Transverse colon (tissue), 4 donors: ENCODE data around the gene AP3B1. TPM values are rescaled to one million over a fixed set of nuclear protein-coding genes. Genes with fewer than 3 reads are reported as not detected.

Source experiments
- DNase-seq: peaks from one replicate; pipeline ENCODE4 v3.0.0-alpha.2; 2019
- H3K27ac ChIP-seq, 4 donors: fragments of 200-600 bp; sonication (generic); 2 replicates each; pipeline ENCODE4 v1.5.1; 2016 to 2018; ENCODE audit warnings: inconsistent platforms in 4 of 4
- H3K27me3 ChIP-seq: fragments of 200-600 bp; sonication (generic); 2 replicates; pipeline ENCODE4 v1.5.1; 2017; ENCODE audit warnings: inconsistent platforms
- H3K36me3 ChIP-seq, 4 donors: fragments of 200-600 bp; sonication (generic); 2 replicates each; pipeline ENCODE4 v1.5.1; 2017 to 2019; ENCODE audit warnings: inconsistent platforms in 4 of 4
- H3K4me1 ChIP-seq, 4 donors: fragments of 200-600 bp; sonication (generic); 2 replicates each; pipeline ENCODE4 v1.5.1; 2017 to 2020; ENCODE audit warnings: inconsistent platforms in 4 of 4
- H3K4me3 ChIP-seq, 4 donors: fragments of 200-600 bp; sonication (generic); 1 replicate in 1 of 4; 2 replicates in 3 of 4; pipeline versions ENCODE4 v1.5.1 to v1.6.1; 2017 to 2019; ENCODE audit warnings: inconsistent platforms in 4 of 4
- H3K9me3 ChIP-seq, 2 donors: fragments of 200-600 bp; sonication (generic); 2 replicates each; pipeline ENCODE4 v1.5.1; 2017 to 2019; ENCODE audit warnings: inconsistent platforms in 2 of 2
- EP300 ChIP-seq: sonication (generic); formaldehyde crosslinking; IDR thresholded peaks from one replicate; pipeline ENCODE4 v1.6.1; 2017; ENCODE audit warnings: antibody characterized with exemption, low read depth
- POLR2A ChIP-seq: fragments of 450-650 bp; IDR thresholded peaks from one replicate; pipeline ENCODE4 v1.6.1; 2016; ENCODE audit warnings: antibody characterized with exemption, mild to moderate bottlenecking, moderate library complexity
- POLR2AphosphoS5 ChIP-seq, 3 donors: sonication (generic); formaldehyde crosslinking; IDR thresholded peaks; one replicate each; pipeline ENCODE4 v1.6.1; 2016; ENCODE audit warnings: antibody characterized with exemption in 3 of 3
- WGBS, 2 donors: methylation state at CpG; one replicate each; pipeline ENCODE4 v1.1.5; 2018; ENCODE audit warnings: low coverage in 1 of 2; 5-methylcytosine and 5-hydroxymethylcytosine counted together
- in situ Hi-C, 4 donors: fragments of 200-750 bp; cut with MboI; loops; one replicate each; pipeline versions ENCODE4 v1.15.0 to v1.15.1; 2017; ENCODE audit warnings: low sequenced_read_pairs in 3 of 4, low pct_ligation_motif_present in 1 of 4, low pct_unique_long_range_greater_than_20kb in 1 of 4
- intact Hi-C: fragments of 100-400 bp; cut with DNase I; formaldehyde crosslinking; loops from one replicate; pipeline ENCODE4 v1.15.1; 2023; ENCODE audit warnings: low total_unique reads
- total RNA-seq, 4 donors: library from RNA; depleted of rRNA; stranded (reverse); fragments of >200 nt; gene quantifications; one replicate each; pipeline ENCODE4 v1.1.0, GENCODE V29; 2016
- TF ChIP-seq, protein P1 (sequence below), 5 experiments: fragments of 200-600 bp in 3 of 5; fragments of 450-650 bp in 2 of 5; sonication (generic) in 3 of 5; IDR thresholded peaks; 1 replicate in 2 of 5; 2 replicates in 3 of 5; pipeline ENCODE4 v1.5.1; 2016 to 2017; ENCODE audit warnings: antibody characterized with exemption in 5 of 5, inconsistent platforms in 3 of 5, mild to moderate bottlenecking in 2 of 5, moderate library complexity in 1 of 5

The AP3B1 gene
- total RNA-seq, 4 donors from 2014 or later, result 45.7 to 61.3 (median 53.4) TPM

DNA sequence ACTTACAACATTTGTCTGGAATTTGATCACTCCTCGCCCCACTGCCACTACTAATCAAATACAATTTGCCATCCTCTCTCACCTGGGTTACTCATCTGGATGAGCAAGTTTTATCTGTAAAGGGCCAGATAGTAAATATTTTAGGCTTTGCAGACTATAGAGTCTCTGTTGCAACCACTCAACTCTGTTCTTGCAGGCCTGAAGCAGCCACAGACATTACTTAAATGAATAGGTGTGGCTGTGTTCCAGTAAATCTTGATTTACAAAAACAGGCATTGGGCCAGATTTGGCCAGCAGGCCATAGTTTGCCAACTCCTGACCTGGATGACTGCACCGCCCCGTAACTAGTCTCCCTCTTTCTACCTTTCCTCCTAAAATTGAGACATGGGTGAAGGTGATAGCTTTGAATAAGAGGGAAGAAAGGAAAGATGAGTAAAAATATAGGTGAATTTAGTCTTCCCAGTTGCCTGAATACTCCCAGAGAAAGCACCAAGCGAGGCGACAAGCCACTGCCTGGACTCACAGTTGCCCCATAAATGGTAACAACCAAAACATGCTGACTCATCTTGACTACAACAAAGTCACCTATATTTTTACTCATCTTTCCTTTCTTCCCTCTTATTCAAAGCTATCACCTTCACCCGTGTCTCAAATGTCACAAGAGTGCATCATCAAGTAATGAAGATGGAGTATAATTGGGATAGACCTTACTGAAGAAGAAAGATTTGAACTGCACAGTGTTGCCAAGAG, 33.4 kb upstream of the AP3B1 start:
- WGBS, 2 donors, result 73 to 81% methylated on average over 6 of the region's 6 CpGs
- Histone ChIP-seq H3K36me3 (no peaks in the 10 kb centered on the region), H3K4me1 (no peaks in the 10 kb centered on the region), H3K27me3 (no peaks in the 10 kb centered on the region), H3K9me3 (no peaks in the 10 kb centered on the region), H3K27ac (no peak overlapping the region), H3K4me3 (no peak overlapping the region)
- TF ChIP-seq EP300 (no peak), POLR2A (no peak), POLR2AphosphoS5 (IDR thresholded peaks at IDR 0.05) (no peak)
- TF ChIP-seq, protein P1, sequence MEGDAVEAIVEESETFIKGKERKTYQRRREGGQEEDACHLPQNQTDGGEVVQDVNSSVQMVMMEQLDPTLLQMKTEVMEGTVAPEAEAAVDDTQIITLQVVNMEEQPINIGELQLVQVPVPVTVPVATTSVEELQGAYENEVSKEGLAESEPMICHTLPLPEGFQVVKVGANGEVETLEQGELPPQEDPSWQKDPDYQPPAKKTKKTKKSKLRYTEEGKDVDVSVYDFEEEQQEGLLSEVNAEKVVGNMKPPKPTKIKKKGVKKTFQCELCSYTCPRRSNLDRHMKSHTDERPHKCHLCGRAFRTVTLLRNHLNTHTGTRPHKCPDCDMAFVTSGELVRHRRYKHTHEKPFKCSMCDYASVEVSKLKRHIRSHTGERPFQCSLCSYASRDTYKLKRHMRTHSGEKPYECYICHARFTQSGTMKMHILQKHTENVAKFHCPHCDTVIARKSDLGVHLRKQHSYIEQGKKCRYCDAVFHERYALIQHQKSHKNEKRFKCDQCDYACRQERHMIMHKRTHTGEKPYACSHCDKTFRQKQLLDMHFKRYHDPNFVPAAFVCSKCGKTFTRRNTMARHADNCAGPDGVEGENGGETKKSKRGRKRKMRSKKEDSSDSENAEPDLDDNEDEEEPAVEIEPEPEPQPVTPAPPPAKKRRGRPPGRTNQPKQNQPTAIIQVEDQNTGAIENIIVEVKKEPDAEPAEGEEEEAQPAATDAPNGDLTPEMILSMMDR (IDR thresholded peaks at IDR 0.05), result no peak
- in situ Hi-C loops, result loop anchor here in 1 of 4 donors (25.0 kb wide), 1 partner anchor 634 kb away; no protein-coding TSS in a partner anchor
- no peak for DNase-seq
- intact Hi-C loops, result no loop called here

DNA sequence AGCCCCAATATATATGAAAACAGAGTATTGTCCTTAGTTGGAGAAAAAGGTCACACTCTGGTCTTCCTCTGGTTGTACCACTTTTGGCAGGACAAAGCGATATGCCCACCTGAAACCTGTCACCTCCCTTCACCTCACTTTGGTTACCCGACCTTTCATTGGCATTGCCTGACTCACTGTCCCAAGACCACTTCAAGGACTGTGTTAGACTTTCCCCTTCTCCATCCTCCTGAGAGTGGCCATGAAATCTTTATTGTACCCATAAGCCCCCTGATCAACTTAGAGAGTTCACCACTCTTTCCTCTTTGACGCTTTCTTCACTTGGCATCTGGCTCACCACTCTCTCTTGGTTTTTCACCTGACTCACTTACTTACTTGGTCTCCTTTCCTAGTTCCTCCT, 32.4 kb upstream of the AP3B1 start:
- in situ Hi-C loops, result loop anchor here in 1 of 4 donors (25.0 kb wide), 1 partner anchor 635 kb away; no protein-coding TSS in a partner anchor
- WGBS, 2 donors, result 90 to 98% methylated on average over 3 of the region's 3 CpGs
- H3K36me3 ChIP-seq, result no peaks in the 10 kb centered on the region
- intact Hi-C loops, result loop anchor here (1.0 kb wide), 1 partner anchor 12 kb away; no protein-coding TSS in a partner anchor
- no peak overlapping the region for H3K27ac ChIP-seq
- no peak for DNase-seq
- no peaks in the 10 kb centered on the region for H3K9me3 ChIP-seq
- H3K27me3 ChIP-seq, result no peaks in the 10 kb centered on the region
- H3K4me3 ChIP-seq, result no peak overlapping the region
- H3K4me1 ChIP-seq, result no peaks in the 10 kb centered on the region
- TF ChIP-seq, protein P1 (IDR thresholded peaks at IDR 0.05), result no peak
- TF ChIP-seq EP300, result no peak
- TF ChIP-seq POLR2A, result no peak
- no peak for TF ChIP-seq POLR2AphosphoS5 (IDR thresholded peaks at IDR 0.05)

DNA sequence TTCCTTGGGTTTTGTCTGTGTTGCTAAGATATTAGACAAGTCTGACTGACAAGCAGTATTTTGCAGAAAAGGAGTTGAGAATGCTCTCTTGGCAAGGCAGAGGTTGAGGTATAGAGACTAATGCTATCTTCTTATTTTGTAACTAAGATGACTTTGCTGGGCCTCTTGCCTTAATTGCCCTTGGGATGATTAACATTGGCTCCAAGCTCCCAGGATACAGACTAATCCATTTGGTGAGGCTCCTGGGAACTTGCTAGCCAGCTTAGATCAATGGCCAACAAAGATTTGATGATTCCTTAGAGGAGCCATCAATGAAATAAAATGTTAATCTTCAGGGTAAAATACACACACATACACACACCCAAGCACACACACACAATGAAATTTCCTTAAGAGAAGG, 28.7 kb upstream of the AP3B1 start:
- Histone ChIP-seq H3K27me3 (no peaks in the 10 kb centered on the region), H3K4me3 (no peak overlapping the region), H3K27ac (no peak overlapping the region), H3K36me3 (no peaks in the 10 kb centered on the region), H3K4me1 (no peaks in the 10 kb centered on the region), H3K9me3 (no peaks in the 10 kb centered on the region)
- TF ChIP-seq, protein P1 (IDR thresholded peaks at IDR 0.05), result no peak
- TF ChIP-seq POLR2A (no peak), EP300 (no peak), POLR2AphosphoS5 (IDR thresholded peaks at IDR 0.05) (no peak)
- intact Hi-C loops, result no loop called here
- DNase-seq, result no peak
- in situ Hi-C loops, result no loop called here

DNA sequence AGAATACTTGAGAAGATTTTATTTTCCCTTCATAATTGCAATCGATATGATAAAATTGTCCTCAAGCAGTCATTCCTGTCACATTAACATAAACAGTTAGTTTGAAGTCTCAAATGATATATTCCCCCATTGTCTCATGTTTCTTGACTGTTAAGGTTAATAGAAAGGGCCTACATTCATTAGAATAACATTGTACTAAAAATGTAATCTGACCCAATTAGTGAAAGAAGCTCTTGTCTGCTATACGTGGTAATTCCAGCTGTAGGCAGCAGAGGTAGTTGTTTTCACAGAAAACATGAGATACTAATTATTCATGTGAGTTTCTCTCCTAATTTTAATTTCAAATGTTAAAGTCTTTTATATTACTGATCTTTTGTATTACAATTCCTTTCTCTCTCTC, 25.9 kb upstream of the AP3B1 start:
- Histone ChIP-seq H3K27me3 (no peaks in the 10 kb centered on the region), H3K4me1 (no peaks in the 10 kb centered on the region), H3K27ac (no peak overlapping the region), H3K4me3 (no peak overlapping the region), H3K9me3 (no peaks in the 10 kb centered on the region), H3K36me3 (no peaks in the 10 kb centered on the region)
- 44 to 47% methylated on average over 2 of the region's 2 CpGs for WGBS, 2 donors
- in situ Hi-C loops, result no loop called here
- intact Hi-C loops, result no loop called here
- TF ChIP-seq, protein P1 (IDR thresholded peaks at IDR 0.05), result peak; percentile 30 to 41 (median 34)
- TF ChIP-seq POLR2A (no peak), POLR2AphosphoS5 (IDR thresholded peaks at IDR 0.05) (no peak)
- no peak for DNase-seq
